Lower lobe of right lung (tissue), 2 donors: ENCODE measurements around the gene PATE1. TPM values are rescaled to one million over a fixed set of nuclear protein-coding genes. Genes with fewer than 3 reads are reported as not detected.

Experiments
- ATAC-seq, 2 donors: fragments of 200-7000 bp; cut with Tn5 transposase; one replicate each; pipeline ENCODE4 v1.9.1; 2020 to 2022; ENCODE audit warnings: mild to moderate bottlenecking in 2 of 2, moderate library complexity in 2 of 2
- DNase-seq: peaks from one replicate; pipeline ENCODE4 v3.0.0-alpha.2; 2020
- H3K27ac ChIP-seq: fragments of 200-600 bp; one replicate; pipeline ENCODE4 v1.8.0; 2022
- H3K27me3 ChIP-seq: fragments of 200-600 bp; one replicate; pipeline ENCODE4 v1.8.0; 2022; ENCODE audit warnings: low read depth
- H3K36me3 ChIP-seq: fragments of 200-600 bp; one replicate; pipeline ENCODE4 v1.8.0; 2022; ENCODE audit warnings: mild to moderate bottlenecking
- H3K4me1 ChIP-seq: fragments of 200-600 bp; one replicate; pipeline ENCODE4 v1.8.0; 2022
- H3K4me3 ChIP-seq: fragments of 200-600 bp; one replicate; pipeline ENCODE4 v1.8.0; 2022; ENCODE audit warnings: mild to moderate bottlenecking
- H3K9me3 ChIP-seq: fragments of 200-600 bp; one replicate; pipeline ENCODE4 v1.8.0; 2022
- CTCF ChIP-seq: fragments of 200-600 bp; IDR thresholded peaks from one replicate; pipeline ENCODE4 v1.8.0; 2022; ENCODE audit warnings: antibody characterized with exemption, mild to moderate bottlenecking
- intact Hi-C: fragments of 100-400 bp; cut with DNase I; formaldehyde crosslinking; loops from one replicate; pipeline ENCODE4 v1.11.0; 2022
- total RNA-seq: library from RNA; stranded (reverse); fragmentation: NEBNext Ultra II Directional; extraction: Animal tissue kit (Norgen Biotek cat#: 25700); gene quantifications from one replicate; pipeline ENCODE4 v1.2.1, GENCODE V29; 2021
- donor health status: DM: no; HTN: yes; CAD: no; lungs with severe emphysema.

Gene PATE1
- total RNA-seq, 1 donor from 2014 or later, result not detected

DNA sequence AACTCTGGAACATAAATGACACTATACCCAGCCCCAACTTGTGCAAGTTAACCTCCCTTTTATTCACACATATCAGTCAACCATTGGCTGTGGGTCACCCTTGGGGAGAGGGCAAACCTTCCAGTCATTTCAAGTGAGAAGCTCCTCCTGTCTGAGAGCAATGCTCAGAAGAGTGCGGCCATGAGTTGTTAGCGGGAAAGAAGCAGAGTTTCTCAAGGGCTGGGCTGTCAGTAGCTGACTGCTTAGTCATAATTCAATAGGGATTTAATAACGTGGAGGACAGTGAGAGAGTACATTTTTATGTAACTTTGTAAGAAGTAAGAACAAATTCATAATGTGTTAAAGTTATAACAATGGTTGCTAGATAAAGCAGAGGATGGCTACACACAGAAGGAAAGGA is 27.4 kb downstream of the PATE1 start:
- DNase-seq, result no peak
- Histone ChIP-seq H3K4me1 (no peaks in the 10 kb centered on the region), H3K27ac (no peak overlapping the region), H3K4me3 (no peak overlapping the region), H3K9me3 (no peaks in the 10 kb centered on the region), H3K36me3 (no peaks in the 10 kb centered on the region), H3K27me3 (no peaks in the 10 kb centered on the region)
- no peak for ATAC-seq
- intact Hi-C loops, result no loop called here
- TF ChIP-seq CTCF, result no peak

DNA sequence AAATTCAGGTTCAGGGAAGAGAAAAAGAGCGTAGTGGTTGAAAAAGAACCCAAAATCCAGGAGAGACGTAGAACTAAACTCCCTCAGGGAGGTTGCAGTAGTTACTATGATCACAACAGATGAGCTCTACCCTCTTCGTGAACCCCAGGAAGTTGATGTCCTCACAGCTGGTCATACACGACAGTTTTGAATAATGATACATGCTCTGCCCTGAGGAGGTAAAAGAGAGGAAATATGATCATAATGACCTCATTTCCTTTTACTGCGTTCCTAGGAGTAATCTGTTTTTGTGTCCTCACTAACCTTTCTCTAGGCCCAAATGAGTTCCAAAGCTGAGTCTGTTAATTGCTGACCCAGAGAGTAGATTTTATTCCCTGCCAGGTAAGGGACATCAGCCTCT is 31.2 kb downstream of the PATE1 start:
- intact Hi-C loops, result no loop called here
- Histone ChIP-seq H3K27me3 (no peaks in the 10 kb centered on the region), H3K36me3 (no peaks in the 10 kb centered on the region), H3K4me3 (no peak overlapping the region), H3K9me3 (no peaks in the 10 kb centered on the region), H3K27ac (no peak overlapping the region), H3K4me1 (no peaks in the 10 kb centered on the region)
- no peak for ATAC-seq
- no peak for TF ChIP-seq CTCF
- no peak for DNase-seq

GRCh38 chr11:125778728-125779127 is 32.6 kb downstream of the PATE1 start, which contains the start of gene PATE2:
Gene PATE2 (minus strand): TSS chr11:125778828. CDS start chr11:125778773, 55 bp downstream.
- TF ChIP-seq CTCF, result no peak
- Histone ChIP-seq H3K9me3 (no peaks in the 10 kb centered on the region), H3K4me3 (no peak within 1 kb of the TSS), H3K36me3 (no peaks in the 10 kb centered on the region), H3K27ac (no peak within 1 kb of the TSS), H3K4me1 (no peaks in the 10 kb centered on the region), H3K27me3 (no peaks in the 10 kb centered on the region)
- DNase-seq (no peak), ATAC-seq (no peak)
- intact Hi-C loops, result no loop called here

- ATAC-seq (no peak), DNase-seq (no peak)
- Histone ChIP-seq H3K4me3 (no peak overlapping the region), H3K36me3 (no peaks in the 10 kb centered on the region), H3K27me3 (no peaks in the 10 kb centered on the region), H3K27ac (no peak overlapping the region), H3K4me1 (no peaks in the 10 kb centered on the region), H3K9me3 (no peaks in the 10 kb centered on the region)
- TF ChIP-seq CTCF, result no peak
- intact Hi-C loops, result no loop called here
These were observed 38.6 kb downstream of the PATE1 start for GRCh38 chr11:125784678-125785077.

- no peak for TF ChIP-seq CTCF
These were observed 41.7 kb downstream of the PATE1 start, which contains the start of gene PATE3 for GRCh38 chr11:125787827-125788226. Gene PATE3 (plus strand): TSS chr11:125788127. CDS start chr11:125788152, 25 bp downstream.

GRCh38 chr11:125790825-125791224 is 44.7 kb downstream of the PATE1 start:
- Histone ChIP-seq H3K27me3 (no peaks in the 10 kb centered on the region), H3K36me3 (no peaks in the 10 kb centered on the region), H3K4me1 (no peaks in the 10 kb centered on the region), H3K4me3 (no peak overlapping the region), H3K9me3 (peaks cover 6% of the 10 kb centered on the region), H3K27ac (no peak overlapping the region)
- ATAC-seq, result no peak
- no peak for DNase-seq
- TF ChIP-seq CTCF, result no peak
- intact Hi-C loops, result no loop called here

More at GRCh38 chr11:125787827-125788226, 41.7 kb downstream of the PATE1 start, which contains the start of gene PATE3:
- ATAC-seq (no peak), DNase-seq (no peak)
- Histone ChIP-seq H3K4me1 (no peaks in the 10 kb centered on the region), H3K27me3 (no peaks in the 10 kb centered on the region), H3K4me3 (no peak within 1 kb of the TSS), H3K27ac (no peak within 1 kb of the TSS), H3K36me3 (no peaks in the 10 kb centered on the region), H3K9me3 (no peaks in the 10 kb centered on the region)
- intact Hi-C loops, result no loop called here
